Adipose tissue (tissue), 3 donors: ENCODE measurements around the gene ARHGEF5. TPM values are rescaled to one million over a fixed set of nuclear protein-coding genes. Genes with fewer than 3 reads are reported as not detected.
"Not testable (repeated sequence)": the region's sequence is repeated elsewhere in the genome, so short reads cannot be mapped to it uniquely, and the experiment has no call there.

Experiments used
- H3K27ac ChIP-seq: one replicate; pipeline ENCODE4 v1.5.1; 2013; ENCODE audit warnings: low read depth, low read length
- WGBS, 3 donors: extraction: QIAGEN DNeasy Blood & Tissue Kit; methylation state at CpG; one replicate each; pipeline ENCODE4 v1.1.7; 2013; 5-methylcytosine and 5-hydroxymethylcytosine counted together
- polyA plus RNA-seq, 3 donors: library from polyadenylated mRNA; stranded (reverse); fragments of 200-250 nt; gene quantifications; one replicate each; pipeline ENCODE4 v1.2.3, GENCODE V29; 2013
- donor health status: healthy with polysubstance abuse.
- donor health status: Bipolar disorder and iron deficiency.
- donor health status: healthy.

The ARHGEF5 gene
- polyA plus RNA-seq, 3 donors, result 4.6 to 10.0 (median 4.7) TPM

DNA sequence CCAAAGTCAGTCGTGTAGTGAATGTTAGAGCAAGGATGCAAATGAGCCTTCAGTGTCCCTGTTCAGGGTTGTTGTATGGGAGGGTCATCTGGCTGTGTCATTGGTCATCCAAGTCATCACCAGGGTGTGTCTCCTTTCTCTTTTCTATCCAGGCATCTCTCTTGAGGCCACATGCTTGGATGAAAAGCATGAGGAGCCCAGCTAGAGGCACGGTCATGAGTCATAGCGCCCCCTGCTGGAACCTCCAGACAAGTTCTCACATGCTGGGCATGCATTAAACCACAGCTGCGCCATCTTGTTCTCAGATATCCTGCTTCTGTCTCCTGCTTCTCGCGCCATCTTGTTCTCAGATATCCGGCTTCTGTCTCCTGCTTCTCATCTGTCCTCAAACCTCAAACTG, 14.0 kb downstream of the ARHGEF5 start:
- WGBS, 3 donors, result 99% methylated on average over 4 of the region's 7 CpGs; no CpG with 5 or more reads in 2 of the 3 donors

GRCh38 chr7:144378651-144379050, 23.4 kb downstream of the ARHGEF5 start:
- WGBS, 3 donors, result 82 to 92% (median 86%) methylated on average over 9 of the region's 9 CpGs
- H3K27ac ChIP-seq, result no peak overlapping the region

More for the DNA sequence above, 14.0 kb downstream of the ARHGEF5 start:
- not testable (repeated sequence) for H3K27ac ChIP-seq

GRCh38 chr7:144379776-144380384, 24.7 kb downstream of the ARHGEF5 start:
- WGBS, 3 donors, result 95 to 96% (median 95%) methylated on average over 11 of the region's 11 CpGs

GRCh38 chr7:144384071-144384470, 28.9 kb downstream of the ARHGEF5 start:
- H3K27ac ChIP-seq, result no peak overlapping the region

More at GRCh38 chr7:144379776-144380384, 24.7 kb downstream of the ARHGEF5 start:
- H3K27ac ChIP-seq, result no peak overlapping the region

DNA sequence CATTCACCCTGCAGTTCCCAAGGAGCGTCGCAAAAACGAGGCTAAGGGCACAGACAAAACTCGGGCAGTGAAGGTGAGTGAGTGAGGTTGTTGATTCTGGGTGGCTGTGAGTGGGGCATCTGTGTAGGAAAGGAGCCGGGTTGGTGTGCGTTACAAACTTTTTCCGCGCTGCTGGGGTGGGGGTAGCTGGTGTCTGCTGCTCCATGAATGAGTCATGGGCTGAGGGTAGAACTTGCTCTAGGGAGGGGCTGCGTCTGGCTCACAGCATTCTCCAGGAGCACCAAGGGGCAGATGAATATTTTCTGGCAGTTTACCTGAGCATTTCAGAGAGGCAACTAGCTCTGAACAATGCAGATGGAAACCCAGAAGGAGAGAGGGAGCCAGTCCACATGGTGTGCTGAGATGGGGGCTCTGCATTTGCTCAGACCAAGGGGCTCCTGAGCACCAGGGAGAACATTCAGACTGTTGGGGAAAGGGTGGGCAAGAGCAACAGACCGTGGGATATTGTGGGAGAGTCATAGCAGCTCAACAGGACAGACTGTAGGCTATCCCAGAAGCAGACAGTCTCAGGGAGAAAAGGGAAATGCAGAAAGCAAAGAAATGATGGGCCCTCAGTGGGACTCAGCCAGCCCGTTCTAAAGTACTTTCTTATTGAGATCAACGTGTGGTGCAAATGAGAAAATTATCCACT, 29.5 kb downstream of the ARHGEF5 start:
- H3K27ac ChIP-seq, result no peak overlapping the region
- 63 to 71% (median 69%) methylated on average over 12 of the region's 12 CpGs for WGBS, 3 donors

More at GRCh38 chr7:144384071-144384470, 28.9 kb downstream of the ARHGEF5 start:
- 57 to 76% (median 76%) methylated on average over 4 of the region's 4 CpGs for WGBS, 3 donors

- H3K27ac ChIP-seq, result no peak overlapping the region
Observed at GRCh38 chr7:144386741-144387140, 31.5 kb downstream of the ARHGEF5 start.

- 76 to 88% (median 83%) methylated on average over 5 of the region's 5 CpGs for WGBS, 3 donors
- H3K27ac ChIP-seq, result no peak overlapping the region
Observed at GRCh38 chr7:144388950-144389349, 33.7 kb downstream of the ARHGEF5 start.

GRCh38 chr7:144390481-144390880, 35.3 kb downstream of the ARHGEF5 start:
- no peak overlapping the region for H3K27ac ChIP-seq
- 61 to 70% (median 61%) methylated on average over 7 of the region's 7 CpGs for WGBS, 3 donors

DNA sequence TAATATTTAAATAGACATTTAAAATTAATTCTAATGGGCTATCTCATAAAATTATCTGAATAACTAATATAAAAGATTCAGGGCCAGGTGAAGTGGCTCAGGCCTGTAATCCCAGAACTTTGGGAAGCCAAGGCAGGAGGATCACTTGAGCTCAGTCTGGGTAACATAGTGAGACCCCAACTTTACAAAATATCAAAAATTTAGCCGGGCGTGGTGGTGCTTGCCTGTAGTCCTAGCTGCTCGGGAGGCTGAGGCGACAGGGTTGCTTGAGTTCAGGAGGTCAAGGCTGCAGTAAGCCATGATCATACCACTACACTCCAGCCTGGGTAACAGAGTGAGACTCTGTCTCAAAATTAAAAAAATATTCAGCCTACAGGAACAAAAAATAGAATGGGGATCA, 35.8 kb downstream of the ARHGEF5 start:
- WGBS, 3 donors, result 90 to 93% (median 91%) methylated on average over 4 of the region's 4 CpGs

GRCh38 chr7:144391823-144392255, 36.6 kb downstream of the ARHGEF5 start:
- 2 to 3% (median 3%) methylated on average over 8 of the region's 8 CpGs for WGBS, 3 donors

More for the DNA sequence above, 35.8 kb downstream of the ARHGEF5 start:
- H3K27ac ChIP-seq, result no peak overlapping the region

DNA sequence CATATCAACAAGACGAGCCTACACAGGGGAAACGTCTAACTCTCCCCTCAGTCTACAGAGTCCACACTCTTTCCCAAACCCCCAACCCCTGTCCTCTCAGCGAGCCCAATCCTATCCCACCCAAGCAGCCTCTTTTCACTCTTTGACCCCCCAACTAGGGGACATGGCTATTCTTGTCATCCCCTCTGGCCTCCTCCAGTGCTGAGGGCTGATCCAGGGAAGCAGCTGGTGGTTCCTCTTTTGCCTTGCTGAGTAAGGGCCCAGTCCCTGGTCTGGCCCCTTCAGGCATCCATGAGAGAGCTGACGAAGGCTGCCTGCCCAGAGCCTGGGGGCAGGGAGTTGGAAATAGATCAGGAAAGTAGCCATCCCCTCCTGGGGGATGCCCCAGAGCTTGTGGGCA, 41.9 kb downstream of the ARHGEF5 start:
- 66 to 81% (median 68%) methylated on average over 4 of the region's 4 CpGs for WGBS, 3 donors

More at GRCh38 chr7:144391823-144392255, 36.6 kb downstream of the ARHGEF5 start:
- H3K27ac ChIP-seq, result no peak overlapping the region

GRCh38 chr7:144398291-144398690, 43.1 kb downstream of the ARHGEF5 start:
- 79 to 93% (median 87%) methylated on average over 9 of the region's 9 CpGs for WGBS, 3 donors
- no peak overlapping the region for H3K27ac ChIP-seq

More for the DNA sequence above, 41.9 kb downstream of the ARHGEF5 start:
- H3K27ac ChIP-seq, result no peak overlapping the region

DNA sequence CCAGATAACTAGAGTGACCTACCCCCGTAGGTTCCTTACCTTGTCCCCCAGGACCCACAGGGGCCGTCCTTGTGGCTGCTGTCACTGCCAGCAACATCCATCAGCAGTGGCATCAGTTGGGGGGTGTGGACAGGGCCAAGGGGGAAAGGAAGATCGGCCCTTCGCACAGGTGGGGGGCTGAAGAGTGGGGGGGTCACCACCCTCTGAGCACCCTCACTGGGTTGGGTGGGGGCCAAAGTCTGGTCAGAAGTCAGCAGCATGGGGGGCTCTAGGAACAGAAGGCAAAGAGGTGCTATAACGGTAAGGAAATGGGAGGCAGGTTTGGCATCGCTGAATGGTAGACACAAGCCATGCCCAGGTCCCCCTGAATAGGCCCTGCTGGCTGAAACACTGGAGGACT, 43.7 kb downstream of the ARHGEF5 start:
- WGBS, 3 donors, result 77 to 90% (median 87%) methylated on average over 6 of the region's 6 CpGs
- H3K27ac ChIP-seq, result no peak overlapping the region

DNA sequence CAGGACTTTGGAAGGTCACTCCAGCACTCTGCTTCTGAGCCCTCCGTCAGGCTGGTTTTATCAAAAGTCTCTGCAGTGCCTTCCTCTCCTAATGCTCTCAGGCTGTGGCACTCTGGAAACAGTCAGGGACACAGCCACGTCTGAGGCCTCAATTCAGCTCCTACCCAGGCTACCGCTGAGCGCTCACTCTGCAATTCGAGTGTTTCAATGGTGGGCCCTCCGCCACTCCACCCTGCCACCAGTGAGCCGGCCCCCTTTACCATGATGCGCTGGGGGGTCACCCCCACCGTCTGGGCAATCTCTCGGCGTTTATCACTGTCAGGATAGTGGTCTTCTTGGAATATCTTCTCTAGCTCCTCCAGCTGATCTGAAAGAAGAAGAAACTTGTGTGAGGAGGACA, 44.7 kb downstream of the ARHGEF5 start:
- WGBS, 3 donors, result 79 to 91% (median 88%) methylated on average over 11 of the region's 11 CpGs
- H3K27ac ChIP-seq, result no peak overlapping the region

- 41 to 66% (median 58%) methylated on average over 5 of the region's 5 CpGs for WGBS, 3 donors
- H3K27ac ChIP-seq, result no peak overlapping the region
Observed at GRCh38 chr7:144401490-144401889, 46.3 kb downstream of the ARHGEF5 start.

DNA sequence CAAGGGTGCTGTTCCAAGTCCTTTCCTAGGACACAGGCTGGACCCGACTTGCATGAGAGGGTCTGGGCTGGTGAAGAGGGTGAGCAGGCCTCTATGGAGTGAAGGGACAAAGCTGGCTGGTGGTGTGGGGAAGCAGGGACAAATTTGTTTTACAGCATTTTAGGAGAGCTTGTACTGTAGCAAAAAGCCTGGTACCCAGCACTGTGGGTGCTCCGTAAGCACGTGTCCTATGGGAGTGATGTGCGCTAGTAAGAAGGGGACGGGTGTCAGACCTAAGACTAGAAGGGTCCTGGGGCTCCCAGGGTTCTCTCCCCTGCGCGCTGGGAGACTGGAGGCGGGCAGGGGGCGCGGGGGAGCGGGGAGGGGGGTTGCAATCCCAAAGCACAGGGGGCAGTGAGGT, 47.9 kb downstream of the ARHGEF5 start:
- H3K27ac ChIP-seq, result no peak overlapping the region
- WGBS, 3 donors, result 90 to 95% (median 95%) methylated on average over 11 of the region's 11 CpGs

DNA sequence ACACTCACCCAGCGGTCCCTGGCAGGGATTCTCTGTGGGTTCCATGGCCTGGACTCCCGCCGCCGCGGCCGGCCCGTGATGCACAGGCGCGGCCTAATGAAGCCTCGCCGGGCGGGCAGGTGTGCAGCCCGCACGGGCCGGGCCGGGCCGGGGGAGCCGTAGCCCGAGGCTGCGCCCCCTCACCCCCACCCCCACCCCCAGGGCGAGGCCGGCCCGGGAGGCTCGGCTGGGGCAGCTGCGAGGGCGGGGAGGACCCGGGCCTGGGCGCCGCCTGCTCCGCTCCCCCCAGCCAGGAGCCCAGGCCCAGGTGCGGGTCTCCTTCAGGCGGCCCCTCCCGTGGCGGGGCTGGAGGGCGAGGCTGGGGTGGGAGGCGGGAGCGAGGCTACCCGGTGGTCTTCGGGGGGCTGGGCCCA, 48.5 kb downstream of the ARHGEF5 start, which contains the start of gene NOBOX:
Gene NOBOX (minus strand): TSS at position 45 of the 413 bp plus-strand sequence.
- no peak within 1 kb of the TSS for H3K27ac ChIP-seq
- 94 to 98% (median 95%) methylated on average over 27 to 39 of the region's 39 CpGs for WGBS, 3 donors

GRCh38 chr7:144404946-144405345, 49.7 kb downstream of the ARHGEF5 start:
- WGBS, 3 donors, result 77 to 81% (median 79%) methylated on average over 4 of the region's 4 CpGs
- no peak overlapping the region for H3K27ac ChIP-seq

- 55 to 69% (median 60%) methylated on average over 12 of the region's 12 CpGs for WGBS, 3 donors
- no peak overlapping the region for H3K27ac ChIP-seq
Observed at GRCh38 chr7:144407266-144407931, 52.2 kb downstream of the ARHGEF5 start.
